ENCODE results near the gene EIF4G3.
A peak's percentile ranks its signal among the peaks of the same experiment; 100 is the strongest.
"Not testable (repeated sequence)": the region's sequence is repeated elsewhere in the genome, so short reads cannot be mapped to it uniquely, and the experiment has no call there.

EIF4G3 gene

GRCh38 chr1:20792196-20792595 lies 384.5 kb downstream of the EIF4G3 start:
- DNase-seq: no peak

GRCh38 chr1:20790785-20791184 lies 385.9 kb downstream of the EIF4G3 start:
- no peak for DNase-seq

GRCh38 chr1:20789598-20789997 lies 387.1 kb downstream of the EIF4G3 start:
- DNase-seq: not testable (repeated sequence)

- DNase-seq: peak; percentile 59 to 68
Observed at GRCh38 chr1:20787840-20788795, 388.6 kb downstream of the EIF4G3 start.

GRCh38 chr1:20787029-20787839 lies 389.5 kb downstream of the EIF4G3 start, which contains the start of gene HP1BP3:
HP1BP3 (minus strand) TSS chr1:20787307; CDS start chr1:20780440, 6,867 bp downstream.
- peak; percentile 69 to 86 for DNase-seq

GRCh38 chr1:20786253-20787028 lies 390.3 kb downstream of the EIF4G3 start:
- peak; percentile 94 to 95 for DNase-seq

- no peak for DNase-seq
Observed at GRCh38 chr1:20785907-20786252, 390.8 kb downstream of the EIF4G3 start.

- no peak for DNase-seq
Observed at GRCh38 chr1:20775700-20776099, 401.0 kb downstream of the EIF4G3 start.

GRCh38 chr1:20771780-20772179 lies 404.9 kb downstream of the EIF4G3 start:
- DNase-seq: no peak

GRCh38 chr1:20770314-20771087 lies 406.2 kb downstream of the EIF4G3 start:
- DNase-seq: no peak

GRCh38 chr1:20767271-20767670 lies 409.4 kb downstream of the EIF4G3 start:
- DNase-seq: no peak

GRCh38 chr1:20763417-20763816 lies 413.3 kb downstream of the EIF4G3 start:
- DNase-seq: no peak

- no peak for DNase-seq
Observed at GRCh38 chr1:20760322-20760721, 416.4 kb downstream of the EIF4G3 start.

Measured in inflammatory macrophage (primary cell).